Measurements from ENCODE around the gene CCDC43.

Gene CCDC43

GRCh38 chr17:44628243-44629188 lies 61.1 kb downstream of the CCDC43 start:
- in situ Hi-C loops (cut with HindIII; ENCODE audit: low sequenced_read_pairs): no loop called here
- peak; percentile 13 for DNase-seq (ENCODE audit: low read depth, low spot score)

GRCh38 chr17:44627513-44628242 lies 61.9 kb downstream of the CCDC43 start:
- no peak for DNase-seq (ENCODE audit: low read depth, low spot score)
- TF ChIP-seq CTCF (IDR thresholded peaks at IDR 0.05; ENCODE audit: low read depth, low read length): no peak
- in situ Hi-C loops (cut with HindIII; ENCODE audit: low sequenced_read_pairs): no loop called here
- no peak overlapping the region for H3K4me3 ChIP-seq (ENCODE audit: low read depth, low read length)

More at GRCh38 chr17:44628243-44629188, 61.1 kb downstream of the CCDC43 start:
- no peak for TF ChIP-seq CTCF (IDR thresholded peaks at IDR 0.05; ENCODE audit: low read depth, low read length)
- H3K4me3 ChIP-seq (ENCODE audit: low read depth, low read length): no peak overlapping the region
